Suprapubic skin (tissue), 2 donors: Measurements from ENCODE around the gene CTNNA3.

Experiments used
- EP300 ChIP-seq: sonication (generic); formaldehyde crosslinking; IDR thresholded peaks from one replicate; pipeline ENCODE4 v1.6.1; 2017; ENCODE audit warnings: antibody characterized with exemption
- POLR2A ChIP-seq, 2 donors: fragments of 450-650 bp; IDR thresholded peaks; one replicate each; pipeline ENCODE4 v1.6.1; 2017; ENCODE audit warnings: antibody characterized with exemption in 2 of 2, mild to moderate bottlenecking in 2 of 2, moderate library complexity in 2 of 2

DNA sequence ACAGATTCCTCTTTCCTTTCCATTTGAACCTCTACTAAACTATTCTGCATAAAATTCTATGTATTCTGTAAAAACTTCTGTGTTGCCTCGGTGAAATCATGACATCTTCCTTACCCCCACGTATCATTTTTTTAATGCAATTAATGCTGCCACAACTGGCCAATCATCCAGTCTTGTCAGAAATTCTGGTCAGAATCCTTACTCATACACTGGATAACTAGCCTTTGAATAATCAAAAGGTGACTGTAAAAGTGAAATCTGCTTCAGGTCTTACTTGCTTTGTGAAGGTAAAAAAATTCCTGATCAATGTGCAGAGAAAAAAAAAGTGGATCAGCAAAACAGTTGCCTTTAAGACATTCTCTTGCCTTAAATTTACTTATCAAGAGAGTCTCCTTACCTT, 859.2 kb downstream of the CTNNA3 start:
- no peak for TF ChIP-seq POLR2A (IDR thresholded peaks at IDR 0.05)
- no peak for TF ChIP-seq EP300
